Bronchial epithelial cell (primary cell): ENCODE results near the gene TPPP. TPM values are rescaled to one million over a fixed set of nuclear protein-coding genes. Genes with fewer than 3 reads are reported as not detected.
A peak's percentile ranks its signal among the peaks of the same experiment; 100 is the strongest.

Source experiments
- DNase-seq: peaks from one replicate; pipeline ENCODE4 v3.0.0-alpha.2; 2010; ENCODE audit warnings: low read depth
- FAIRE-seq: peaks from 2 replicates; lab custom pipeline; 2011; peaks lifted over from hg19 to GRCh38; lab: Jason Lieb, UNC
- H3K27me3 ChIP-seq: 2 replicates; pipeline ENCODE4 v1.5.1; 2011; ENCODE audit warnings: low read length; ENCODE audit not compliant: control insufficient read depth, insufficient read depth
- H3K36me3 ChIP-seq: 2 replicates; pipeline ENCODE4 v1.5.1; 2011; ENCODE audit warnings: low read length; ENCODE audit not compliant: control insufficient read depth, insufficient read depth
- H3K4me3 ChIP-seq: 2 replicates; pipeline ENCODE4 v1.5.1; 2011; ENCODE audit warnings: mild to moderate bottlenecking, low read depth, low read length, control low read depth
- CTCF ChIP-seq: IDR thresholded peaks from 2 replicates; pipeline ENCODE4 v1.5.1; 2011; ENCODE audit warnings: mild to moderate bottlenecking, moderate library complexity, low read length, control low read depth, inconsistent platforms; ENCODE audit not compliant: insufficient read depth, severe bottlenecking
- total RNA-seq: library from RNA; depleted of rRNA; stranded (reverse); fragments of >200 nt; gene quantifications from 2 replicates; pipeline ENCODE4 v1.2.1, GENCODE V29; 2014

TPPP gene
- total RNA-seq, 1 donor from 2014 or later = 1.6 TPM

- DNase-seq (no peak), FAIRE-seq (no peak)
- TF ChIP-seq CTCF = no peak
- Histone ChIP-seq H3K27me3 (peaks cover 5% of the 10 kb centered on the region), H3K4me3 (no peak overlapping the region), H3K36me3 (no peaks in the 10 kb centered on the region)
Measured at GRCh38 chr5:670396-671270, 22.5 kb downstream of the TPPP start.

GRCh38 chr5:669842-670395 is 23.2 kb downstream of the TPPP start:
- no peak for TF ChIP-seq CTCF
- Histone ChIP-seq H3K4me3 (no peak overlapping the region), H3K27me3 (peaks cover 5% of the 10 kb centered on the region), H3K36me3 (no peaks in the 10 kb centered on the region)
- FAIRE-seq (no peak), DNase-seq (no peak)

- Histone ChIP-seq H3K27me3 (peaks cover 3% of the 10 kb centered on the region), H3K36me3 (no peaks in the 10 kb centered on the region), H3K4me3 (no peak overlapping the region)
- no peak for DNase-seq
- no peak for FAIRE-seq
- peak; percentile 83 for TF ChIP-seq CTCF
Measured at GRCh38 chr5:669111-669841, 23.9 kb downstream of the TPPP start.

GRCh38 chr5:668283-668995 is 24.7 kb downstream of the TPPP start:
- Histone ChIP-seq H3K27me3 (no peaks in the 10 kb centered on the region), H3K36me3 (peaks cover 5% of the 10 kb centered on the region), H3K4me3 (no peak overlapping the region)
- no peak for TF ChIP-seq CTCF
- no peak for FAIRE-seq
- no peak for DNase-seq

GRCh38 chr5:666816-667498 is 26.2 kb downstream of the TPPP start:
- H3K27me3 ChIP-seq = no peaks in the 10 kb centered on the region
- no peak for TF ChIP-seq CTCF
- peaks cover 5% of the 10 kb centered on the region for H3K36me3 ChIP-seq
- H3K4me3 ChIP-seq = no peak overlapping the region
- no peak for FAIRE-seq
- no peak for DNase-seq
